ENCODE results near the gene DMC1.

The DMC1 gene

GRCh38 chr22:38567531-38568285 lies 2.3 kb downstream of the DMC1 start:
- no peak for DNase-seq (ENCODE audit: low spot score)

GRCh38 chr22:38566726-38567504 lies 3.1 kb downstream of the DMC1 start:
- no peak for DNase-seq (ENCODE audit: low spot score)

- DNase-seq (ENCODE audit: low spot score): no peak
Measured at GRCh38 chr22:38565441-38565840, 4.5 kb downstream of the DMC1 start.

GRCh38 chr22:38564669-38565068 lies 5.3 kb downstream of the DMC1 start:
- no peak for DNase-seq (ENCODE audit: low spot score)

GRCh38 chr22:38554281-38554680 lies 15.7 kb downstream of the DMC1 start:
- DNase-seq (ENCODE audit: low spot score): no peak

GRCh38 chr22:38549101-38549894 lies 20.7 kb downstream of the DMC1 start:
- no peak for DNase-seq (ENCODE audit: low spot score)

GRCh38 chr22:38540701-38541100 lies 29.3 kb downstream of the DMC1 start:
- no peak for DNase-seq (ENCODE audit: low spot score)

GRCh38 chr22:38531251-38531938 lies 38.6 kb downstream of the DMC1 start:
- no peak for DNase-seq (ENCODE audit: low spot score)

GRCh38 chr22:38524429-38524828 lies 45.6 kb downstream of the DMC1 start:
- no peak for DNase-seq (ENCODE audit: low spot score)

- no peak for DNase-seq (ENCODE audit: low spot score)
Measured at GRCh38 chr22:38523479-38523878, 46.5 kb downstream of the DMC1 start.

- DNase-seq (ENCODE audit: low spot score): no peak
Measured at GRCh38 chr22:38523029-38523428, 47.0 kb downstream of the DMC1 start.

GRCh38 chr22:38519453-38520250 lies 50.3 kb downstream of the DMC1 start:
- DNase-seq (ENCODE audit: low spot score): no peak

- DNase-seq (ENCODE audit: low spot score): no peak
Measured at GRCh38 chr22:38518620-38519019, 51.4 kb downstream of the DMC1 start.

- no peak for DNase-seq (ENCODE audit: low spot score)
Measured at GRCh38 chr22:38513063-38513462, 56.9 kb downstream of the DMC1 start.

GRCh38 chr22:38510416-38510970 lies 59.5 kb downstream of the DMC1 start:
- no peak for DNase-seq (ENCODE audit: low spot score)

GRCh38 chr22:38506118-38506962 lies 63.6 kb downstream of the DMC1 start, which contains the start of gene DDX17:
Gene DDX17, minus strand, starts transcription at chr22:38506311.
- DNase-seq (ENCODE audit: low spot score): peak; percentile 98

- peak; percentile 85 for DNase-seq (ENCODE audit: low spot score)
Measured at GRCh38 chr22:38505541-38506117, 64.4 kb downstream of the DMC1 start.

GRCh38 chr22:38504731-38505540 lies 65.0 kb downstream of the DMC1 start:
- DNase-seq (ENCODE audit: low spot score): no peak

- no peak for DNase-seq (ENCODE audit: low spot score)
Measured at GRCh38 chr22:38503021-38503420, 67.0 kb downstream of the DMC1 start.
